Glutamatergic neuron (in vitro differentiated cells): ENCODE results near the gene CPSF4L. TPM values are rescaled to one million over a fixed set of nuclear protein-coding genes. Genes with fewer than 3 reads are reported as not detected.

Experiments
- DNase-seq: peaks from one replicate; pipeline ENCODE4 v3.0.0; 2022
- H3K27ac Mint-ChIP-seq: one replicate; pipeline ENCODE4 v1.8.0; 2020; ENCODE audit warnings: mild to moderate bottlenecking, mixed read lengths, inconsistent platforms; ENCODE audit not compliant: unreplicated experiment
- H3K27me3 Mint-ChIP-seq: one replicate; pipeline ENCODE4 v1.8.0; 2020; ENCODE audit warnings: mild to moderate bottlenecking, moderate library complexity, mixed read lengths, inconsistent platforms; ENCODE audit not compliant: unreplicated experiment
- H3K36me3 Mint-ChIP-seq: one replicate; pipeline ENCODE4 v1.8.0; 2020; ENCODE audit warnings: mild to moderate bottlenecking, mixed read lengths, inconsistent platforms; ENCODE audit not compliant: unreplicated experiment
- H3K4me1 Mint-ChIP-seq: one replicate; pipeline ENCODE4 v1.8.0; 2020; ENCODE audit warnings: mild to moderate bottlenecking, low read depth, mixed read lengths, inconsistent platforms; ENCODE audit not compliant: unreplicated experiment
- H3K4me3 Mint-ChIP-seq: one replicate; pipeline ENCODE4 v1.8.0; 2020; ENCODE audit warnings: mild to moderate bottlenecking, mixed read lengths, inconsistent platforms; ENCODE audit not compliant: unreplicated experiment
- H3K9me3 Mint-ChIP-seq: one replicate; pipeline ENCODE4 v1.8.0; 2020; ENCODE audit warnings: mild to moderate bottlenecking, moderate library complexity, mixed read lengths, inconsistent platforms; ENCODE audit not compliant: unreplicated experiment
- total RNA-seq: library from RNA; stranded (reverse); fragmentation: NEBNext Ultra II Directional; extraction: Animal tissue kit (Norgen Biotek cat#: 25700); gene quantifications from one replicate; pipeline ENCODE4 v1.2.1, GENCODE V29; 2021; ENCODE audit not compliant: unreplicated experiment
- TF ChIP-seq, protein P1 (sequence below): fragments of 200-600 bp; sonication (generic); IDR thresholded peaks from one replicate; pipeline ENCODE4 v1.5.0; 2021; ENCODE audit not compliant: partially characterized antibody, unreplicated experiment

The CPSF4L gene
- total RNA-seq, 1 donor from 2014 or later: 0.44 TPM

DNA sequence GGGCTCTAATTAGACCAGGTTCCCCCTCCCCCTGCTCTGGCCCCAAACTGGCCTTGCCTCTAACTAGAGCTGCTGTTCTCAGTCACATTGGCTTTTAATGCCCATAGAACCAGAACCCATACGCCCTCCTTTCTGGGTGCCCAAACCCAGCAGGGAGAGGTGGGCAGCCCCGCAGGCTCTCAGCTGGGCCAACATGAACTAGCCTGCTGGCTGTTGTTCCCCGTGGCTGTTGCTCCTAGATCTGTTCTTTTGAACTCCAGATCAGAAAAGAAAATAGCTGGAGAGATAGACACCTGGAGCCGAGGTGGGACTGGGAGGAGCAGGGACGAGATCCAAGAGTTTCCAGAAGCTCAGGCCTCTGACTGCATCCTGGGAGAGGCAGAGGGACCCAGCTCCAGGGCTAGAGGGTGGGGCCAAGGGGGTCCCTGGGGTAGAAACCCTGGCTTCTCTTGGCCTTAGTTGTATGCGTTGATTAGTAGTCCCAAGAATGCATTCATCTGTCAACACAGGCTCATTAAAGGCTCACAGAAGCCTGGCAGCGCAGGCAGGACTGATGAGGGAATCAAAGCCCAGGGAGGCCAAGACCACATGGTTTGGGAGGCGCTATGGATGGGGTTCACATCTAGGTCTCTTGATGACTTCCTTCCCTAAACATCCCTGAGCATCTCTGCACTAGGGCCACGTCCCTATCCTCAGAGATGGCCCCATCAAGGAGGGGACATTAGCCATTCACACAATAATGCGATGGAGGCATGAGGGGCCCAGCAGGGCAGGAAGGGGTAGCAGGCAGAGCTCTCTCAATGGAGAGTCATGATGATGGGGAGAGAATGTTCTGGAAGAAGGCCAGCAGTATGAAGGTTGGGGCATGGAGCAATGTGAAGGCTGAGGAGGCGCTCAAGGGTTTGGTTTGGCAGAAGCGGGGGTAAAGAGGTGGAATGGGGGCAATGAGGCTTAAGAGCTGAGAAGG is 1.3 kb upstream of the CPSF4L start:
- Mint-ChIP-seq H3K4me1 (peaks cover 16% of the 10 kb centered on the region), H3K36me3 (no peaks in the 10 kb centered on the region), H3K27ac (peak overlapping the region; percentile 12), H3K4me3 (no peak overlapping the region), H3K9me3 (peaks cover 3% of the 10 kb centered on the region), H3K27me3 (peaks cover 7% of the 10 kb centered on the region)
- TF ChIP-seq, protein P1, sequence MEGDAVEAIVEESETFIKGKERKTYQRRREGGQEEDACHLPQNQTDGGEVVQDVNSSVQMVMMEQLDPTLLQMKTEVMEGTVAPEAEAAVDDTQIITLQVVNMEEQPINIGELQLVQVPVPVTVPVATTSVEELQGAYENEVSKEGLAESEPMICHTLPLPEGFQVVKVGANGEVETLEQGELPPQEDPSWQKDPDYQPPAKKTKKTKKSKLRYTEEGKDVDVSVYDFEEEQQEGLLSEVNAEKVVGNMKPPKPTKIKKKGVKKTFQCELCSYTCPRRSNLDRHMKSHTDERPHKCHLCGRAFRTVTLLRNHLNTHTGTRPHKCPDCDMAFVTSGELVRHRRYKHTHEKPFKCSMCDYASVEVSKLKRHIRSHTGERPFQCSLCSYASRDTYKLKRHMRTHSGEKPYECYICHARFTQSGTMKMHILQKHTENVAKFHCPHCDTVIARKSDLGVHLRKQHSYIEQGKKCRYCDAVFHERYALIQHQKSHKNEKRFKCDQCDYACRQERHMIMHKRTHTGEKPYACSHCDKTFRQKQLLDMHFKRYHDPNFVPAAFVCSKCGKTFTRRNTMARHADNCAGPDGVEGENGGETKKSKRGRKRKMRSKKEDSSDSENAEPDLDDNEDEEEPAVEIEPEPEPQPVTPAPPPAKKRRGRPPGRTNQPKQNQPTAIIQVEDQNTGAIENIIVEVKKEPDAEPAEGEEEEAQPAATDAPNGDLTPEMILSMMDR: no peak
- no peak for DNase-seq

DNA sequence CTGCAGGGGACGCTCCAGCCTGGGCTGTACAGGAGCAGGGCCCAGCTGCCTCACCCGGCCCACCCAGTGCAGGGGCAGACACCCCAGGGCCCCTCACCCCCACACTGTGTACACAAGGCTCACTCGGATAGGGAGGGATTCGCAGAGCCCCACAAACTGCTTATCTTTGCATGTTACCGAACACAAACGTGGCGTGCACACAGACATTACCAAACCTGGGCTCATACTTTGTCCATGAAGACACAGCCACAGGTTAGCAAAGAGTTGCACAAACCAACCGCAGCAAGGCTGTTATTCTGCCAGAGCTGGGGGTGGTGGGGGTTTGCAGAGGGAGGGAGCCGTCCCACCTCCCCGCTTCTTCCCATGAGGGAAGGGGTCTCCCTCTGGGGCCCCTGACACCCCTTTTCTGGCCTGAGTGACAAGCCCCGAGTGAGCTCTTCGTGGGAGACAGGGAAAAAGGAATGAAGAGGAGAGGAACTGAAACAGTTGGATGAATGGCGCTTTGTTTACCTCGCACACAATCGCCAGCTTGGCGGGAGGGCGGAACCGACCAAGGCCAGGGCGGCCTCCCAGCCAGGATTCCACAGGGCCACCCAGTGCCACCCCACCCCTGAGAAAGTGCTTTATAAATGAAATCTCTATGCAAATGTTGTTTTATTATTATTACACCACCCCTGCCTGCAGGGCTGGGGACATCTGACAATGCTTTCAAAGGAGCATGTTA is 434 bp upstream of the CPSF4L start:
- no peak overlapping the region for H3K4me3 Mint-ChIP-seq
- H3K36me3 Mint-ChIP-seq: no peaks in the 10 kb centered on the region
- DNase-seq: no peak
- TF ChIP-seq, protein P1: no peak
- peaks cover 3% of the 10 kb centered on the region for H3K9me3 Mint-ChIP-seq
- peak overlapping the region; percentile 39 for H3K27ac Mint-ChIP-seq
- H3K4me1 Mint-ChIP-seq: peaks cover 16% of the 10 kb centered on the region
- H3K27me3 Mint-ChIP-seq: peaks cover 7% of the 10 kb centered on the region

DNA sequence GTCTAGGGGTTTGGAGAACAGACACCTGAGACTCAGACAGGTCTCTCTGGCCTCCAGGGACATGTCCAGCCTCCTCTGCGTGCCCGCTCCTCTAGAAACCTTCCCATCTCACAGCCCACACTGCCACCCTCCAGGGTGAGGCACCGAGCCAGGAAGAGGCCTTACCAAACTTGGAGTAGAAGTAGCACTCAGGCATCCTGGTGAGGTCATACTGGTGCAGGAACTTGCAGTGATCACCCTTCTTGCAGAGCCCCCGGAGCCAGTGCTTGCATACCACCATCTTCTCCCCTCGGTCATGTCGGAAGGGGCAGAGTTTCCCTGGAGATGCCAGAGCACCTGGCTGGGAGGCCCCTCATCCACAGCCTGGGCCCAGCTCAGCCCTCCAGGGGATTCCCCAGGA is 4.2 kb downstream of the CPSF4L start:
- H3K36me3 Mint-ChIP-seq: no peaks in the 10 kb centered on the region
- H3K4me1 Mint-ChIP-seq: peaks cover 3% of the 10 kb centered on the region
- TF ChIP-seq, protein P1: no peak
- no peaks in the 10 kb centered on the region for H3K9me3 Mint-ChIP-seq
- no peak overlapping the region for H3K27ac Mint-ChIP-seq
- peaks cover 3% of the 10 kb centered on the region for H3K27me3 Mint-ChIP-seq
- DNase-seq: no peak
- no peak overlapping the region for H3K4me3 Mint-ChIP-seq

DNA sequence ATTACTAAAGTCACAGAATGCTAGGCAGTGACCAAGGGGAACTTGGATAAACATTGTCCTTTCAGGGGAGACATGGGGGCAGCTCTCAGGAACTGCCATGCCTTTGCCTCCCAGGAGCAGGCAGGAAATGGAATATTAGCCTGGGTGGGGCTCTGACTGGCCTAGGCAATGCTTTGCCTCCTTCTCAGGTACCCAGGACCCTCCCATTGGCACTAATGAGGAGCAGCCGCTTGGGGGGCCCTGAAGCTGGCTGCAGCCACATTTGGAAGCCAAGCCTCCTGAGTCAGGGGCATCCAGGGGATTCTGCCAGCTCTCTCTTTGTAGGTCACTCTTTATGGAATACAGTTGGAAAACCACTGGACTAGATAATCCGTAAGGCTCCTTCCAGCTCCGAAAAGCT is 5.5 kb downstream of the CPSF4L start:
- Mint-ChIP-seq H3K36me3 (no peaks in the 10 kb centered on the region), H3K9me3 (no peaks in the 10 kb centered on the region), H3K4me1 (peaks cover 2% of the 10 kb centered on the region), H3K27ac (no peak overlapping the region), H3K27me3 (peaks cover 3% of the 10 kb centered on the region), H3K4me3 (no peak overlapping the region)
- TF ChIP-seq, protein P1: no peak
- DNase-seq: no peak

DNA sequence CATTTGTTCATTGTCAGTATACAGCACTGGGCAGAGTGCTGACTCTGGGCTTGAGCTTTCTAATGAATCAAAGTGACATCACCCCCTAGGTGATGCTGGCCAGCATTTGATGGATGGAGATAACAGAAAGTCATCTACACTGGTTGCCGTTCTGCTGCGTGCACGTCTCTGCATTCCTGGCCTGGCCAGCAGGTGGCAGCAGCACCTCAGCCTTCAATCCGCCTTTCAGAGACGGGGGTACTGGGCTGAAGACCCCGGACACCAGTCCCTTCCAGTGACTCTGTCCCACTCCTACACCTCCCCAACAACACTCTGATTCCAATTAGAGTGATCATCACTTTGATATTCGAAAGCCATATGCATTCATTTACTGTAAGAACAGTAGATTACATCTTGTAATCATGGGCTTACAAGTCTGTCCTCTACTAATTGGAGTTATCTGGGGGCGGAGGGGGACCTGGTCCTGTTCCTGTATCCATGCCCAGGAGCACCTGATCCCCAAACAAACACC is 6.0 kb downstream of the CPSF4L start:
- Mint-ChIP-seq H3K4me3 (no peak overlapping the region), H3K36me3 (no peaks in the 10 kb centered on the region), H3K9me3 (no peaks in the 10 kb centered on the region), H3K4me1 (peaks cover 2% of the 10 kb centered on the region), H3K27me3 (peaks cover 3% of the 10 kb centered on the region), H3K27ac (no peak overlapping the region)
- peak; percentile 84 for DNase-seq
- TF ChIP-seq, protein P1: peak; percentile 97
